M059J (cell line): ENCODE results near the gene CRB2. TPM values are rescaled to one million over a fixed set of nuclear protein-coding genes. Genes with fewer than 3 reads are reported as not detected.

Experiments
- DNase-seq: peaks from one replicate; pipeline ENCODE4 v3.0.0-alpha.2; 2012; ENCODE audit warnings: low read depth
- total RNA-seq: library from RNA; depleted of rRNA; stranded (reverse); fragments of >200 nt; shearing (Covaris generic); gene quantifications from 2 replicates; pipeline ENCODE4 v1.2.3, GENCODE V29; 2014

Gene CRB2
- total RNA-seq, 1 experiment from 2014 or later: not detected

- peak; percentile 47 for DNase-seq
These were observed 8.3 kb downstream of the CRB2 start for GRCh38 chr9:123364241-123364824.

- no peak for DNase-seq
These were observed 9.4 kb downstream of the CRB2 start for GRCh38 chr9:123365287-123365880.

GRCh38 chr9:123365881-123366528 lies 10.0 kb downstream of the CRB2 start:
- DNase-seq: no peak

GRCh38 chr9:123368023-123368422 lies 12.0 kb downstream of the CRB2 start:
- no peak for DNase-seq

- DNase-seq: no peak
These were observed 12.6 kb downstream of the CRB2 start for GRCh38 chr9:123368536-123369153.

GRCh38 chr9:123369296-123369695 lies 13.3 kb downstream of the CRB2 start:
- DNase-seq: no peak

GRCh38 chr9:123370108-123370507 lies 14.1 kb downstream of the CRB2 start:
- no peak for DNase-seq

- peak; percentile 28 for DNase-seq
These were observed 14.7 kb downstream of the CRB2 start for GRCh38 chr9:123370526-123371227.

GRCh38 chr9:123371228-123371584 lies 15.2 kb downstream of the CRB2 start:
- no peak for DNase-seq

- no peak for DNase-seq
These were observed 16.0 kb downstream of the CRB2 start for GRCh38 chr9:123371805-123372590.

- no peak for DNase-seq
These were observed 16.9 kb downstream of the CRB2 start for GRCh38 chr9:123372766-123373446.

GRCh38 chr9:123373447-123373923 lies 17.5 kb downstream of the CRB2 start:
- DNase-seq: no peak

- no peak for DNase-seq
These were observed 17.9 kb downstream of the CRB2 start for GRCh38 chr9:123373946-123374345.

GRCh38 chr9:123375469-123376132 lies 19.6 kb downstream of the CRB2 start:
- DNase-seq: peak; percentile 63

GRCh38 chr9:123376218-123377071 lies 20.4 kb downstream of the CRB2 start:
- DNase-seq: no peak

GRCh38 chr9:123377211-123377971 lies 21.4 kb downstream of the CRB2 start:
- no peak for DNase-seq

GRCh38 chr9:123378025-123378424 lies 22.0 kb downstream of the CRB2 start:
- DNase-seq: no peak

- DNase-seq: no peak
These were observed 23.1 kb downstream of the CRB2 start for GRCh38 chr9:123378956-123379660.
